HG03521 (cell line): ENCODE measurements around the gene ITPR1.

ENCODE experiments used
- ATAC-seq: cut with Tn5 transposase; IDR thresholded peaks from one replicate; pipeline ENCODE4 v1.9.1; 2021; ENCODE audit warnings: mild to moderate bottlenecking, moderate library complexity; ENCODE audit not compliant: unreplicated experiment

Gene ITPR1

DNA sequence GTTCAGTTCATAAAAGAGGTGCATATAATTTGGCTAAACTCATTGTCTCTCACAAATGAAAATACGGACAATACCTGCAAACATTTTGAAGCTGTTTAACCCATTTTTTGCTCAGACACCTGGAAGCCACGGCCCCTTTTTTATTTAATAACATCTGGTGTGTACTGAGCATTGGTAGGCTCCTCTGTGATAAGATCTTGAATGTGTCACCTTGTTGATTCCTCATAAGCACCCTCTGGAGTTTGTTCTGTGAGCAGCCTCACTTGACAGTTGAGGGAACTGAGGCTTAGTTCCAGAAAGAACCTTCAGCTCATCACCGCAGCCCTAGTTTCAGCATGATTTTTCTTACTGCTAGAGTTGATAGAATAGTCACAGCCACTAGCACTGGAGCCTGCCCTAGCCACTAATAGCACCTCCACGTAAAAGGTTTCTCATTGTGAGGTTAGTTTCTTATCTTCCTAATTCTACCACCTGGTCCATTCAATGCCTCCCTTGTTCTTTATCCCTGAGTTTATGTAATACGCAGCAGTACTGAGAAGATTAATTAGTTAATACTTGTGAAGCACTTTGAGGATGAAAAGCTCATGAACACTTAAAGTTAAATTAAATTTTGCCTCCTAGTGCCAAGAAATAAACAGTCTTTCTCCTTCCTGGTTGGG lies 71.9 kb downstream of the ITPR1 start:
- ATAC-seq, result no peak

DNA sequence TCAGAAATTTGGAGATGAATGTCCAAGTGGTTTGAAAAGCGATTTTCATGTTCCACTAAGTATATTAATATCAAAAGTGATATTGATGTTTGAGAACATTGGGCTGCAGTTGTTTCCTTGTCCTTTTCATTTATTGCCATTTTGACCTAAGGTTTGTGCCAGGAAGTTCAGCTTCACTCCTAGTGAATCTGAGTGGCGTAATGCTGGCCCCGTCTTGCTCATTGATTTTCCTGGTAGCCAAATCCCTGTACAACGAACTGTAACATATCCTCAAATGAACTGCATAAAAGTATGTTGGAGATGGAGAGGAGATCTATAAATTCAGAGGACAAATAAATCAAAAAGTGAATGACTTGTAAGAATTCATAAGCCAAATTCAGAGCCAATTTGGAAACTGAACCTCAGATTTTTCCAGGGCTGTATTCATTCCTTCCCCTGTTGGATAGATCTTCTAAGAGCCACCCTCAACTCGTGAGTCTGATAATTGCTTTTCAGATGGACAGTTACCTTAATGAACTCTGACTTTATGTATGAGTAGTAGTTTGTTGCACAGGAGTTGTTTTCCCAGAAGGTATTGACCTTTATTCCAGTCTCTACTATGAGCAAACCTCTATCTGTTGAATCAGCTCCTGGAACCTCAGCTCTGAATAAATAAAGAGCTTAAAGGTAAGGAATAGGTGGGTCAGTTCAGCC lies 72.8 kb downstream of the ITPR1 start:
- ATAC-seq, result no peak

DNA sequence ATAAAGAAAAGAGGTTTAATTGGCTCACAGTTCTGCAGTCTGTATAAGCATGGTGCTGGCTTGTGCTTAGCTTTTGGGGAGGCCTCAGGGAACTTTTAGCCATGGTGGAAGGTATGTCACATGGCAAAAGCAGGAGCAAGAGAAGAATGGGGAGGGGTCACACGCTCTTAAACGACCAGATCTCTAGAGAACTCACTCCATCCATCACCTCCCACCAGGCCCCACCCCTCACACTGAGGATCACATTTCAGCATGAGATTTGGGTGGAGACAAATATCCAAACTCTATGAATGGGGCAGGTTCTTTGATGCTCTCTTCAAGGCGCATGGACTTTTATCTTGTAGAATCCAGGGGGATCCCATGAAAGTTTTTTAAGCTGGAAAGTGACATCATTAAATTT lies 75.7 kb downstream of the ITPR1 start:
- ATAC-seq, result no peak

DNA sequence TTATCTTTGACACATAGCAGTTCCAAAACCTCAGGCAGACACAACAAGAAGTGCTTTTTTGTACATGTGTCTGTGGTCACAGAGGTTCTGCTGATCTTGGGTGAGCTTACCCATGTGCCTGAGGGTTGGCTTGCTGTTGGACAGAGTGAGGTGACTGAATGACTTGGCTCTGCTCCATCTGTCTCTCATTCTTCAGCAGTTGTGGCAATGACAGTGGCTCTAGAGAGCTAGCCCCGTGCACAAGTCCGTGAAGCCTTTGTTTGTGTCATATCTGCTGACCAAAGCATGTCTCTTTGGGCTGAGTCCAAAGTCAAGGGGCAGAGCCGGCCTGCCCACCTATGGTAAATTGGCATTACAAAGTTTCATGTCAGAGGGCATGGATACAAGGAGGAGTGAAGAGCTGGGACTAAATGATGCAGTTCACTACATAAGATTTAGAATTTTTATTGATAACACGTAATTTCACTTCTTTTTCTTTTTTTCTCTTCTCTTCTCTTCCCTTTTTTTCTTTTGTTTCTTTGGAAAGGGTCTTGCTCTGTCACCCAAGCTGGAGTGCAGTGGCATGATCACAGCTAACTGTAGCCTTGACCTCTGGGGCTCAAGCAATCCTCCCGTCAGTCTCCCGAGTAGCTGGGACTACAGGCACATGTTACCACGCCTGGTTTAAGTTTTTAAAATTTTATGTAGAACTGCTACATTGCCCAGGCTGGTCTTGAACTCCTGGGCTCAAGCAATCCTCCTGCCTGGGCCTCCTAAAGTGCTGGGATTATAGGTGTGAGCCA lies 77.9 kb downstream of the ITPR1 start:
- no peak for ATAC-seq

DNA sequence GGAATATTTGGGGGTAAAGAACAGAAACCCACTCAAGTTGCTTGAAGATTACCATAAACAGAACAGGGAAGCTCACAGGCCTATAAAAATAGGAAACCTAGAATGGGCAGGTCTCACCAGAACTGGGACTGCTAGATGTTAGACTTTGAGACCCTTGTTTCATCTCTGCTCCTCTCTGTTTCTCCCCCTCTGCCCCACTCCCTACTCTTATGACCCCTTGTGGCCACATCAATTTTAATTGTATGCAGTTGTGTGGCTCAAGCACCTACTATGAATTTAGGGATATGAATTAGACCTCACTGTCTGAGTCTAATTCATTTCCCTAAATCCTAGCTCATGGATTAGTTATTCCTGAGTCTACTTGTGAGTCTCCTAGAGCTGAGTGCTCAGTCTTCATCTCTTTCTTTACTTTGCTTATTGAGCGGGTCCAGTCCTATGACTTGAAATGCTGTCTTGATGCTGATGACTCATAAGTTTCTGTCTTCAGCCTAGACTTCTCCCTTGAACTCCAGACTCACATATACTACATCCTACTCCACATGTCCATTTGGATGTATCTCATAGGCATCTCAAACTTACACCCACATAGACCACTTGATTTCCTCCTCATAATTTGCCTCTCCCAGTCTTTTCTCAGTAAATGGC lies 78.7 kb downstream of the ITPR1 start:
- ATAC-seq, result no peak

DNA sequence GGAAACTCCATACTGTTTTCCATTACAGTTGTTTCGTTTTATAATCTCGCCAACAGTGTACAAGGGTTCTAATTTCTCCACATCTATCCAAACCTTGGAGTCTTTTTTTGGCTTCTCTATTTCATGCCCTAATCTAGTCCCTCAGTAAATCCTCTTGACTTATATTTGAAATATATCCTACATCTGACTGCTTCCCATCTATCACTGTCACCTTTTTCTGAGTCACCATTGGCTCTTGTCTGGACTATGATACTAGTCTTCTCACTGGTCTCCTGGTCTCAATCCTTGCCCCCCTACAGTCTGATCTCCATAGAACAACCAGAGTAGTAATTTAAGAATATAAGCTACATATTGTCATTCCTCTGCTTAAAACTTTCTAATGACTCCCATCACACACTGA lies 80.0 kb downstream of the ITPR1 start:
- ATAC-seq, result no peak

DNA sequence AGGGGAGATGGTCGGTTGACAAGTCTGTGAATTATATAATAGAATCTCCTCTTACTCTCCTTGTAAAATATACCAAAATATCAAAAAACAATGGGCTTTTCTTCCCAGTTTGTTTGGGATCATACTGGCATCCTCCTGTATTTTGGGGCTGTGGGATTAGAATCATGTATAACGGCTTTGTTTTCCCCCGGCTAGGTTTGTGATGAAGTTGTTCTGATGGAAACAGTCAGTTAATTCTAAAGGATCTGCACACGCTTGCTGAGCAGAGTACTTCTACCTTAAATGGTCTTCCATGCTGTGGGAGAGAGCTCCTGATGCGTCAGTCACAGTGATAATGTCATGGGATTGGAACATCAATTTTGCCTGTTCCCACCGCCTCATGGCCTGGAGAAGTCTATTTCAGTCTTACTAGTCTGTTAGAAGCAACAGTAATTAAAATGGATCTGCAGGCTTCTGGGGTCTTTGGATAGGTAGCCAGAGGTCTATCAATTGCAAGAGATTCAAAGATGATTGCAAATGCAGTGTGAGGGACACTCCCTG lies 81.3 kb downstream of the ITPR1 start:
- no peak for ATAC-seq

DNA sequence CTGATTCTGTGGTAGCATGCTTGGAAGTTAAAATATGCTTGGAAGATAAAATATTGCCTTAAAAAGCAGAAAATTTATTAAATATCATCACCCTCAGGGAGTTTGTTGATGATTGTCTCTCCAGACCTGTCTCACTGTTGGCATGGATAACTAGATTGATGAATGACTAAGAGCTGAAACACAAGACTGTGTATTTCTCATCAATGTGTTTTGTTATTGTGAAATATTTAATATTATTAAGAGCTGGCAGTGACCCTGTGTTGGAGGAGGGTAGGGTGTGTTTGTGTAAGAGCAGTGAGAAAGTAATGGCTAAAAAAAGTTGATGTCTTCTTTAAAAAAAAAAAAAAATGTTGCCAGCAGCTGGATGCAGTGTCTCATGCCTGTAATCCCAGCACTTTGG lies 82.2 kb downstream of the ITPR1 start:
- no peak for ATAC-seq

DNA sequence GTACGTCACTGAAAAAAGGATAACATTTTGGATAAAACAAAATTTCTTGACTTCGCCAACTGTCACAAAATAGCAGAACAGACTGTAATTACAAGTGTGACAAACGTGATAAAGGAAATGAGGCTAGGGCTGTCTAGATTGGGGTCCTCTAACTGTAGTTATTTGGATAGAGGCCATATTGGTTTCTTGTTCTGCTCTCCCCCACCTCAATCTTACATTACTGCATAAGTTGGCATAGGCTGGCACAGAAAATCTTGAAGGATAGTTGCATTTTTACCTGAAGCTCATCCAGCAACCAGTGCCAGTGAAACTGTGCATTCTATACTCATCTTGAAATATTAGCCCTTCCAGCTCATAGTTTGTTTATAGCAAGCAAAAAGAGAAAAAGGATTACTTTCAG lies 84.6 kb downstream of the ITPR1 start:
- ATAC-seq, result no peak

DNA sequence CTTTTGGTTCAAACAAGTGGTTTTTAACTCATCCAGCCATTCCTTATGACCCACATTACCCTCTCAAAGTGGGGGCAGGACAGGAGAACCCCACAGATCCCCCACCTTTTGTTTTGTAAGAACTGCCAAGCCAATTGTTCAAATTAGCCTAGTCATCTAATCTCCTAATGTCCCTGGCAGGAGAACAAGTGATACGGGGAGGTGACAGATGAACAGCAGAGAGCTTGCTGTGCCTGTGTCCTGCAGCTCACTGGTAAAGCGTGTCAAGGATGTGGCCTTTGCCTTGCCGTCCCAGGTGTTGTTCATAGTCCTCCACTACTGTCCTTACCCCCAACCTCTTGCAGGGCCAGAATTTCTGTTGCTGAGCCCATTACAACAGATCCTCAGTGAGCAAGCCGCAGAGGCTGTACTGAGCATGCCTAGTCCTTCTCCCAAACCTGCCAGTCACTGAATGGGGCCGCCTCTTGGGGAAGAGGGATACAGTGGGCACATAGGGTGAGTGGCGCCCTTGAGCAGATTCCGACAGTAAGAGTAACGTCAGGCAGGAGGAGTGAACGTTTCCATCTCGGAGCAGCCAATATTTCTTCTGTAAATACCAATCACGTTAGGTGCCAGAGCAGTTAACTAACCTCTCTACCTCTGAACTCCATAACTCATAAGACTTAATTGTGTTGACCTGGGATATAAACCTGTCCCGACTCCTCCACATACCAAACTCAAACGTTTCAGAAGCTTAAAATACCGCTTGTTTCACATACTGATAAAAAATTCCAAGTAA lies 87.4 kb downstream of the ITPR1 start:
- ATAC-seq, result no peak

DNA sequence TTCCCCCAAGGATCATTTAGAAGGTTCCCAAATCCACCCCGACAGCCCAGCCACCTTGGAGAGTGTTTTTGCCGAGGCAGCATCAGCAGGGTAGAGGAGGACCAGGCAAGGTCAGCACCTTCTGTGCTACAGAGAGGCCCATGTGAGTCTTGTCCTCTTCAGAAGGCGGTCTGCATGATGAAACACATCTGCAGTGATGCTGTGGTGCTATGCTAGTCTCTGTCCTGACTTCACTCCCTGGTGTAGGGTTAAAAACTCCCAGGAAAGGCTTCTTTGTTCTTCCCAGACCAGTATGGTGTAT lies 87.9 kb downstream of the ITPR1 start:
- ATAC-seq, result no peak

DNA sequence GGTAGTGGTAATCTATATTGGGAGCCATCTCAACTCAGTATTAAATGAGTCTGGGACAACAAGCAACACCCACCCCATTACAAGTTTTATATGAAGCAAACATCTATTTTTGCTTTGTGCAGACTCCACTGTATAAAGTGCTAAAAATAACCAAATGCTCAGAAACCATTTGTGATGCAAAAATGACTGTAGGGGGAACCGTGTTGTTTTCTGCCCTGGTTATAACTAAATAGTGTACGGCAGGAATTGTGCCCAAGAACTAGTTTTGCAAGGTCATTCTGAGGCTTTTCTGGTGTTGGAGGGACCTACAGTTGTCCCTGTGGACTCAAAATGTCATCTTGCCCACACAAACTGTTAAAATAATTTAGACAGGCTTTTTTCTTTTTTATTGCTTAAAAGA lies 88.3 kb downstream of the ITPR1 start:
- no peak for ATAC-seq

DNA sequence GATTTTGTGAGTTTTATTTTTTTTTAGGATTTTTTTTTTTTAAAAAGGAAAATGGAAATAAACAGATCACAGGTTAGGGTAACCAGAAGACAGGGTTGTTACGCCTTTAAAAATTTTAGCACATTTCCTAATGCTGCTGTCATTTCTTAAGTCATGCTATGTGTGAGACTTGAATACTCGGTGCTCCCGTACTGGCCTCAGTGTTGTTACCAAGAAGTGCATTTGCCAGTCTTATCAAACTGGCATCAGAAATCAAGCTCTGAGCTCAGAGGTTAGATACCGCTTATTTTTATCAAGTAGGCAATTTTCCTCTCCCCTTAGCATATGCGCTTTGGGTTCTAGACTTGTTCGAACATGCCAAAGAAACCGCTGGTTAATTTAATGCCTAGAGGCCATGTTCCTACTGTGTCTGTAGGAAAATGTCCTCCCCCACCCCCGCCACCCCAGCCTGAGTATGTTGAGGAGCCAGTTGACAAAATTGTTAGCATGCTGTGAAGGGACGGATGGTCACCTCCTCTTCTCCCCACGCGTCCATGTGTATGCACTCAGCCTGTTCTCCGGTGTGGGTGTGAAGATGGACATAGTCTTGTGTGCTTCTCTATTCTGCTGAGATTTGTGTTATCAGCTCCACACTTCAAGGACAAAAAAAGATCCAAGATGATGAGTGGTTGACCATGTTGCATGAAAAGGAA lies 88.9 kb downstream of the ITPR1 start:
- ATAC-seq, result no peak

DNA sequence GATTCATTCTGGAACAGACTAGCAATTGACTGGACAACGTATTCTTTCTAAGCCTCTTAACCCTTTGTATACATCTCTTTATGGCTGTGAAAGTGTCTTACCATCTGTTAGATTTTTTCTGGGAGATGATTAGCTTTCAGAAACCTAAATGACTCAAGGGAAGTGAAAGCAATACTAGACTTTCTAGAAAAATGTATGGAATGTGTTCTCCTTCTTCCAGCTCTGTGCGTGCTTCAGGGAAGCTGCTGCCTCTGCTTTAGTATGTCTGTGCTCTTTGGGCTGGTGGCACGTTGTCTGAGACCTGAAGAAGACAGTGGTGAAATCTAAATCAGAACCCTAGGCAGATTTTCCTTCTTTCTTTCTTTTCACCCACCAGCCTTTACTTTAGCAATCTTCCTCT lies 89.5 kb downstream of the ITPR1 start:
- no peak for ATAC-seq

DNA sequence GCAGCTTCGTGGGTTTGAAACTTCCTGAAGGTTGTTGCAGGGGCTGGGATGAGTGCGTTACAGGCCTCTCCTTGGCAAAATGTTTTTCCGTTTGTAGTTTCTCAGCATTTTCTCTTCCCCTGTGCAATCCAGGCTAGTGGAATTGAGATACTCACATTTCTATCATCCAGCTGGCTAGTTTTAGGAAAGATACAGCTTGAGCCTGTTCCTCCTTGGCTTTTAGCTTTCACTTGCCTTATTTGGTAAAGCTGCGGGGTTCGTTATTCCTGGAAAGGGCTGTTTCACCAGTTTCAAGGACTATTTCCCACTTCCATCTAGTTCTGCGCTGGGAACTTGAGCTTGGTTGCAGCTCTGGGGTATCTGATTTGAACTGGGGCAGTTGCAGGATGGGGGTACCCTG lies 90.3 kb downstream of the ITPR1 start:
- ATAC-seq, result no peak

DNA sequence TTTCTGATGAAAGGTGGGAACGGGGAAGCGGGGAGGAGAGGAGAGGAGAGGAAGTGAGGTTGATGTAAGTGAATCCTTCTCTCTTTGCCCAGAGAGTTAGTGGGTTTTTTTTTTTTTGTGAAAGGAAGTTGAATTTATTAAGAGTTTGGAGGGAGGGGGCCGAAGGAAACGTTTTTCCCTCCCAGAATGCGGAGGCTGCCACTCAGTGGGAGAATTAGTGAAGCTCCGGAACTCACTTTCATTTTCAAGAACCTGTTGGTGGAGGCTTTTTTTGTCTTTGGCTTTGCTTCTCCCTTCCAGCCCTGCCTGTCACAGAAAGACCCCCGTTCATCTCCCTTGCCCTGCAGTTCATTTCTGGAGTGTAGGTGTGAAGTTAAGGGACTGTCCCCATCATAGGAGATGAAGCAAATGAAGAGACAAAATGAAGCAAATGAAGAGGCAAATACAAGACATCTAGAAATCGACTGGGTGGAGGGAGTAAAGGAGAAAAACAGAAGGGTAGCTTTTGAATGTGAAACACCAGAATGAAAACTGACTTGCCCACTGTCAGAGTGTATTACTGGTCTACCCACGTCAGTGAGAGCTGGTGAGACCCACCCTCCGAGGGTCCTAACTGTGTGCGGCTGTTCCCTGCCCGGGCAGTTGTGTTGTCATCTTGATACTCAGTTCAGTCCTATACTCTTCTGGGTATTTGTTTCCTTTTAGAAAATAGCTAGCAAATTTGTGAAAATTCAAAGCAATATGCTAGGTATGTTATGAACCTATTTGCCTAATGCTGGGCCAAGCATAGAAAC lies 91.5 kb downstream of the ITPR1 start:
- no peak for ATAC-seq

DNA sequence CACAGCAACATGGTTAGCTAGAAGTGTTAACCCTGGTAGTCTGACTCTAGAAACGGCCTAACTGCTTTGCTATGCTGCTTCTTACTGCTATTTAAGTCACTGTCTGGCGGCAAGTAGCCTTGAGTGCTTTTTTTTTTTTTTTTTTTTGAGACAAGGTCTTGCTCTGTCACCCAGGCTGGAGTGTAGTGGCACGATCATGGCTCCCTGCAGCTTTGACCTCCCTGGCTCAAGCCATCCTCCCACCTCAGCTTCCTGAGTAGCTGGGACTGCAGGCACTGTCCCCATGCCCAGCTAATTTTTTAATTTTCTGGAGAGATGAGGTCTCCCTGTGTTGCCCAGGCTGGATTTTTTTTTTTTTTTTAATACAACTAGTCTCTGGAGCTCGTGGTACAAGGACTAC lies 93.2 kb downstream of the ITPR1 start:
- no peak for ATAC-seq

DNA sequence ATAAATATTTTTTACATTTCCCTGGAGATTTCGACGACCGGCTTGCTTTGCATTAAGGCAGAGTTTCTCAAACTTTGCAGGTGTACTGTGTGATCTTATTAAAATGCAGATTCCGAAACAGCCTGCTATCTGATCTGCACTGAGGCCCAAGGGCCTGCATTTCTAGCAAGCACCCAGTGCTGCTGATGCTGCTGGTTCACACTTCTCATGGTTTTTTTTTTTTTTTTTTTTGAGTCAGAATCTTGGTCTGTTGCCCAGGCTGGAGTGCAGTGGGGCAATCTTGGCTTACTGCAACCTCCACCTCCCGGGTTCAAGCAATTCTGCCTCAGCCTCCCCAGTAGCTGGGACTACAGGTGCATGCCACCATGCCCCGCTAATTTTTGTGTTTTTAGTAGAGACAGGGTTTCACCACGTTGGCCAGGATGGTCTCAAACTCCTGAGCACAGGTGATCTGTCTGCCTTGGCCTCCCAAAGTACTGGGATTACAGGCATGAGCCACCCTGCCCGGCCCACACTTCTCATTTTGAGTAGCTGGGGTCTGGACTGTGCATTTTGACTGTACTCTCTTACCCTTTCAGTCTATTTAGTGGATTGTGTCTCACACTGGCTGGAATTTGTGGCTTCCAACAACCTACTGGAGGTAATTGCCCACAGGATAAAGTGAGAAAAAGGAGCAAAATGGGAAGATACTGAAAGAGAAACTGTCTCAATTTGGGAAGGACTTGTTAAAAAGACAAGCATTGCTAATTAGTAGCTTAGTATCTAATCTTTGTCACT lies 94.1 kb downstream of the ITPR1 start:
- no peak for ATAC-seq

DNA sequence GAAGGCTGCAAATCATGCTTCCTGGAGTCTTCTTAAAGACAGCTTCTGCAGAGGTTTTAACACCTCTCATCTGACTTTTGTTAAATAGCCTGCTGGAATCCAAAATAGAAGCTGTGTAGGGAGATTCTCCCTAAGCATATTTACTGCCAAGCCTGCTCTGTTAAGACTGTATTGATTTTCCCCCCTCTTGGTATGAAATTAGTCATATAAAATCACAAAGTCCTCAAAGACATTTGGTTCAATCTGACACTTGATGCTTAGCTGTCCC lies 94.6 kb downstream of the ITPR1 start:
- no peak for ATAC-seq
